Stimulated activated CD4-positive, alpha-beta T cell treated with anti-CD3 and anti-CD28 coated beads, Interleukin-4, amount 100 ng/mL, for 48 hours (primary cell): ENCODE data around the gene MICALL1.
"Not testable (repeated sequence)": the region's sequence is repeated elsewhere in the genome, so short reads cannot be mapped to it uniquely, and the experiment has no call there.

Source experiments
- DNase-seq, 2 donors: peaks; one replicate each; pipeline ENCODE4 v3.0.0-alpha.2; 2020; ENCODE audit warnings: low read depth in 2 of 2

MICALL1 gene

GRCh38 chr22:37959231-37959825, 53.2 kb downstream of the MICALL1 start:
- no peak for DNase-seq

GRCh38 chr22:37961062-37961461, 55.0 kb downstream of the MICALL1 start:
- DNase-seq, result no peak

GRCh38 chr22:37965940-37966664, 60.0 kb downstream of the MICALL1 start:
- DNase-seq, result no peak

- DNase-seq, result no peak
Observed at GRCh38 chr22:37967147-37967546, 61.0 kb downstream of the MICALL1 start.

- no peak for DNase-seq
Observed at GRCh38 chr22:37967637-37968451, 61.7 kb downstream of the MICALL1 start.

- no peak for DNase-seq
Observed at GRCh38 chr22:37968452-37969251, 62.6 kb downstream of the MICALL1 start.

GRCh38 chr22:37970864-37971263, 64.8 kb downstream of the MICALL1 start:
- no peak for DNase-seq

- DNase-seq, result no peak
Observed at GRCh38 chr22:37971475-37972434, 65.7 kb downstream of the MICALL1 start.

GRCh38 chr22:37972527-37972926, 66.4 kb downstream of the MICALL1 start:
- no peak for DNase-seq

- DNase-seq, result no peak
Observed at GRCh38 chr22:37973271-37974170, 67.4 kb downstream of the MICALL1 start.

- no peak for DNase-seq
Observed at GRCh38 chr22:37975153-37975552, 69.1 kb downstream of the MICALL1 start.

GRCh38 chr22:37976022-37976421, 69.9 kb downstream of the MICALL1 start:
- not testable (repeated sequence) for DNase-seq

GRCh38 chr22:37976547-37976946, 70.5 kb downstream of the MICALL1 start:
- DNase-seq, result no peak

GRCh38 chr22:37979782-37980181, 73.7 kb downstream of the MICALL1 start:
- DNase-seq, result no peak

GRCh38 chr22:37981282-37982011, 75.3 kb downstream of the MICALL1 start:
- no peak for DNase-seq

GRCh38 chr22:37982151-37982785, 76.2 kb downstream of the MICALL1 start:
- no peak for DNase-seq

- DNase-seq, result no peak
Observed at GRCh38 chr22:37982938-37983859, 77.1 kb downstream of the MICALL1 start.
